ENCODE data around the gene TRIM42.
A peak's percentile ranks its signal among the peaks of the same experiment; 100 is the strongest.

TRIM42 gene

GRCh38 chr3:140723576-140723975 lies 45.7 kb downstream of the TRIM42 start:
- no peak overlapping the region for H3K27ac Mint-ChIP-seq
- H3K9me3 Mint-ChIP-seq = no peaks in the 10 kb centered on the region
- H3K27me3 Mint-ChIP-seq = peaks cover 7 to 18% of the 10 kb centered on the region in 2 donors
- H3K36me3 Mint-ChIP-seq = no peaks in the 10 kb centered on the region
- H3K4me3 Mint-ChIP-seq = no peak overlapping the region
- H3K4me1 Mint-ChIP-seq = peaks cover 6 to 9% of the 10 kb centered on the region in 2 donors
- DNase-seq (no peak), ATAC-seq (replicated peaks) (no peak)

- ATAC-seq (replicated peaks) (peak; percentile 84 to 92), DNase-seq (peak; percentile 29)
- no peak overlapping the region for H3K4me3 Mint-ChIP-seq
- H3K27ac Mint-ChIP-seq = peak overlapping the region; percentile 75
- peaks cover 6 to 9% of the 10 kb centered on the region in 2 donors for H3K4me1 Mint-ChIP-seq
- no peaks in the 10 kb centered on the region for H3K36me3 Mint-ChIP-seq
- H3K9me3 Mint-ChIP-seq = no peaks in the 10 kb centered on the region
- H3K27me3 Mint-ChIP-seq = peaks cover 13 to 20% of the 10 kb centered on the region in 2 donors
Measured at GRCh38 chr3:140724856-140725812, 47.3 kb downstream of the TRIM42 start.

GRCh38 chr3:140726066-140726465 lies 48.2 kb downstream of the TRIM42 start:
- peaks cover 13 to 22% of the 10 kb centered on the region in 2 donors for H3K27me3 Mint-ChIP-seq
- ATAC-seq (replicated peaks) = peak in 1 of 2 donors; percentile 35
- peaks cover 6 to 9% of the 10 kb centered on the region in 2 donors for H3K4me1 Mint-ChIP-seq
- H3K4me3 Mint-ChIP-seq = no peak overlapping the region
- H3K36me3 Mint-ChIP-seq = no peaks in the 10 kb centered on the region
- H3K9me3 Mint-ChIP-seq = no peaks in the 10 kb centered on the region
- no peak overlapping the region for H3K27ac Mint-ChIP-seq
- DNase-seq = no peak

- H3K36me3 Mint-ChIP-seq = no peaks in the 10 kb centered on the region
Measured at GRCh38 chr3:140727886-140728285, 50.0 kb downstream of the TRIM42 start.

GRCh38 chr3:140731440-140732119 lies 53.7 kb downstream of the TRIM42 start:
- DNase-seq = no peak
- ATAC-seq (replicated peaks) = peak; percentile 29 to 68
- Mint-ChIP-seq H3K36me3 (no peaks in the 10 kb centered on the region), H3K27me3 (peaks cover 20 to 34% of the 10 kb centered on the region in 2 donors), H3K4me3 (no peak overlapping the region), H3K27ac (no peak overlapping the region), H3K4me1 (no peaks in the 10 kb centered on the region), H3K9me3 (peaks cover 0 to 3% of the 10 kb centered on the region in 2 donors)

More at GRCh38 chr3:140727886-140728285, 50.0 kb downstream of the TRIM42 start:
- no peak overlapping the region for H3K27ac Mint-ChIP-seq
- H3K4me1 Mint-ChIP-seq = peaks cover 6 to 9% of the 10 kb centered on the region in 2 donors
- H3K9me3 Mint-ChIP-seq = no peaks in the 10 kb centered on the region
- ATAC-seq (replicated peaks) (no peak), DNase-seq (no peak)
- H3K4me3 Mint-ChIP-seq = no peak overlapping the region
- H3K27me3 Mint-ChIP-seq = peaks cover 20 to 24% of the 10 kb centered on the region in 2 donors

- DNase-seq = no peak
- Mint-ChIP-seq H3K9me3 (peaks cover 0 to 3% of the 10 kb centered on the region in 2 donors), H3K27ac (no peak overlapping the region), H3K27me3 (peaks cover 22 to 38% of the 10 kb centered on the region in 2 donors), H3K4me3 (no peak overlapping the region), H3K4me1 (no peaks in the 10 kb centered on the region), H3K36me3 (no peaks in the 10 kb centered on the region)
- ATAC-seq (replicated peaks) = no peak
Measured at GRCh38 chr3:140733623-140734022, 55.8 kb downstream of the TRIM42 start.

- no peaks in the 10 kb centered on the region for H3K36me3 Mint-ChIP-seq
- H3K9me3 Mint-ChIP-seq = peaks cover 0 to 3% of the 10 kb centered on the region in 2 donors
- no peak overlapping the region for H3K27ac Mint-ChIP-seq
- peaks cover 16 to 35% of the 10 kb centered on the region in 2 donors for H3K27me3 Mint-ChIP-seq
- no peak for DNase-seq
- ATAC-seq (replicated peaks) = peak in 1 of 2 donors; percentile 39
- no peak overlapping the region for H3K4me3 Mint-ChIP-seq
- no peaks in the 10 kb centered on the region for H3K4me1 Mint-ChIP-seq
Measured at GRCh38 chr3:140736863-140737460, 59.1 kb downstream of the TRIM42 start.

- no peak overlapping the region for H3K4me3 Mint-ChIP-seq
- H3K36me3 Mint-ChIP-seq = no peaks in the 10 kb centered on the region
- H3K27me3 Mint-ChIP-seq = peaks cover 15% of the 10 kb centered on the region in 2 donors
Measured at GRCh38 chr3:140742116-140742515, 64.3 kb downstream of the TRIM42 start.

GRCh38 chr3:140748171-140748570 lies 70.3 kb downstream of the TRIM42 start:
- no peak for DNase-seq
- peaks cover 0 to 2% of the 10 kb centered on the region in 2 donors for H3K9me3 Mint-ChIP-seq
- no peaks in the 10 kb centered on the region for H3K36me3 Mint-ChIP-seq
- H3K4me3 Mint-ChIP-seq = no peak overlapping the region
- H3K27ac Mint-ChIP-seq = no peak overlapping the region
- ATAC-seq (replicated peaks) = peak in 1 of 2 donors; percentile 12
- H3K4me1 Mint-ChIP-seq = peaks cover 0 to 3% of the 10 kb centered on the region in 2 donors
- peaks cover 14 to 23% of the 10 kb centered on the region in 2 donors for H3K27me3 Mint-ChIP-seq

More at GRCh38 chr3:140742116-140742515, 64.3 kb downstream of the TRIM42 start:
- no peaks in the 10 kb centered on the region for H3K4me1 Mint-ChIP-seq
- no peak overlapping the region for H3K27ac Mint-ChIP-seq
- peaks cover 0 to 2% of the 10 kb centered on the region in 2 donors for H3K9me3 Mint-ChIP-seq
- DNase-seq = no peak
- no peak for ATAC-seq (replicated peaks)

GRCh38 chr3:140748903-140749302 lies 71.0 kb downstream of the TRIM42 start:
- ATAC-seq (replicated peaks) (peak in 1 of 2 donors; percentile 10), DNase-seq (no peak)
- Mint-ChIP-seq H3K4me1 (peaks cover 0 to 4% of the 10 kb centered on the region in 2 donors), H3K9me3 (peaks cover 0 to 2% of the 10 kb centered on the region in 2 donors), H3K36me3 (no peaks in the 10 kb centered on the region), H3K27ac (no peak overlapping the region), H3K4me3 (no peak overlapping the region), H3K27me3 (peaks cover 14 to 23% of the 10 kb centered on the region in 2 donors)
